A549 (cell line): ENCODE measurements around the gene MED16.

Experiments used
- BCL3 ChIP-seq: fragments of >200 bp; sonication (Bioruptor Twin); formaldehyde crosslinking; IDR thresholded peaks from 3 replicates; pipeline ENCODE4 v1.6.1; 2016
- BHLHE40 ChIP-seq: IDR thresholded peaks from 2 replicates; pipeline ENCODE4 v1.6.1; 2012; ENCODE audit warnings: low read depth, low read length, inconsistent platforms
- CHD2 ChIP-seq: fragments of 150-350 bp; IDR thresholded peaks from 2 replicates; pipeline ENCODE4 v1.6.1; 2014; ENCODE audit warnings: low read length; ENCODE audit not compliant: partially characterized antibody
- FOSL2 ChIP-seq, 2 experiments: fragments of 450-650 bp in 1 of 2; fragments of >200 bp in 1 of 2; sonication (Bioruptor Twin) in 1 of 2; formaldehyde crosslinking; IDR thresholded peaks; 2 replicates each; pipeline versions ENCODE4 v1.5.0 to v1.6.1; 2016 to 2020; ENCODE audit warnings: mild to moderate bottlenecking in 1 of 2, moderate library complexity in 1 of 2
- MAFK ChIP-seq: fragments of 450-650 bp; IDR thresholded peaks from 2 replicates; pipeline ENCODE4 v1.6.1; 2014; ENCODE audit not compliant: partially characterized antibody
- POLR2A ChIP-seq: IDR thresholded peaks from 2 replicates; pipeline ENCODE4 v1.6.1; 2012; ENCODE audit warnings: mild to moderate bottlenecking, low read length
- POLR2AphosphoS2 ChIP-seq: conservative IDR thresholded peaks from 2 replicates; pipeline ENCODE4 v1.6.1; 2012; ENCODE audit warnings: low read length, improper control_type of control experiment, inconsistent platforms
- RNF2 ChIP-seq: fragments of 200-600 bp; sonication (generic); IDR thresholded peaks from 2 replicates; pipeline ENCODE4 v1.6.1; 2016; ENCODE audit warnings: low read depth, mild to moderate bottlenecking, antibody characterized with exemption, moderate library complexity, borderline replicate concordance
- ZFP36 ChIP-seq: fragments of 450-650 bp; IDR thresholded peaks from 2 replicates; pipeline ENCODE4 v1.6.1; 2014; ENCODE audit warnings: borderline replicate concordance; ENCODE audit not compliant: partially characterized antibody
- TF ChIP-seq, protein P1 (sequence below): fragments of >200 bp; sonication (Bioruptor Twin); formaldehyde crosslinking; IDR thresholded peaks from 3 replicates; pipeline ENCODE4 v1.5.1; 2016
- TF ChIP-seq, protein P2 (sequence below): IDR thresholded peaks from 2 replicates; pipeline ENCODE4 v1.6.1; 2012
- TF ChIP-seq, protein P3 (sequence below): fragments of 200-600 bp; sonication (generic); IDR thresholded peaks from 2 replicates; pipeline ENCODE4 v1.6.1; 2016; ENCODE audit warnings: antibody characterized with exemption, mild to moderate bottlenecking, moderate library complexity
- TF ChIP-seq, protein P4 (sequence below): fragments of 250-450 bp; sonication (Bioruptor Pico); IDR thresholded peaks from 2 replicates; pipeline ENCODE4 v1.5.0; 2021; ENCODE audit warnings: mild to moderate bottlenecking, moderate library complexity, borderline replicate concordance
- TF ChIP-seq, protein P5 (sequence below): fragments of 150-350 bp; IDR thresholded peaks from 2 replicates; pipeline ENCODE4 v1.6.1; 2014; ENCODE audit warnings: low read depth, mild to moderate bottlenecking, low read length

- TF ChIP-seq, protein P1, sequence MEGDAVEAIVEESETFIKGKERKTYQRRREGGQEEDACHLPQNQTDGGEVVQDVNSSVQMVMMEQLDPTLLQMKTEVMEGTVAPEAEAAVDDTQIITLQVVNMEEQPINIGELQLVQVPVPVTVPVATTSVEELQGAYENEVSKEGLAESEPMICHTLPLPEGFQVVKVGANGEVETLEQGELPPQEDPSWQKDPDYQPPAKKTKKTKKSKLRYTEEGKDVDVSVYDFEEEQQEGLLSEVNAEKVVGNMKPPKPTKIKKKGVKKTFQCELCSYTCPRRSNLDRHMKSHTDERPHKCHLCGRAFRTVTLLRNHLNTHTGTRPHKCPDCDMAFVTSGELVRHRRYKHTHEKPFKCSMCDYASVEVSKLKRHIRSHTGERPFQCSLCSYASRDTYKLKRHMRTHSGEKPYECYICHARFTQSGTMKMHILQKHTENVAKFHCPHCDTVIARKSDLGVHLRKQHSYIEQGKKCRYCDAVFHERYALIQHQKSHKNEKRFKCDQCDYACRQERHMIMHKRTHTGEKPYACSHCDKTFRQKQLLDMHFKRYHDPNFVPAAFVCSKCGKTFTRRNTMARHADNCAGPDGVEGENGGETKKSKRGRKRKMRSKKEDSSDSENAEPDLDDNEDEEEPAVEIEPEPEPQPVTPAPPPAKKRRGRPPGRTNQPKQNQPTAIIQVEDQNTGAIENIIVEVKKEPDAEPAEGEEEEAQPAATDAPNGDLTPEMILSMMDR: peak; percentile 66
- TF ChIP-seq RNF2 (no peak), CHD2 (no peak), POLR2AphosphoS2 (no peak), POLR2A (no peak), ZFP36 (peak; percentile 94), BHLHE40 (no peak), MAFK (no peak), BCL3 (no peak), FOSL2 (IDR thresholded peaks at IDR 0.05) (no peak), FOSL2 (CRISPR knock-in tag; IDR thresholded peaks at IDR 0.05) (no peak)
- TF ChIP-seq, protein P2, sequence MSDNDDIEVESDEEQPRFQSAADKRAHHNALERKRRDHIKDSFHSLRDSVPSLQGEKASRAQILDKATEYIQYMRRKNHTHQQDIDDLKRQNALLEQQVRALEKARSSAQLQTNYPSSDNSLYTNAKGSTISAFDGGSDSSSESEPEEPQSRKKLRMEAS: peak; percentile 55; the same call in 1 of the 2 replicates
- TF ChIP-seq, protein P3, sequence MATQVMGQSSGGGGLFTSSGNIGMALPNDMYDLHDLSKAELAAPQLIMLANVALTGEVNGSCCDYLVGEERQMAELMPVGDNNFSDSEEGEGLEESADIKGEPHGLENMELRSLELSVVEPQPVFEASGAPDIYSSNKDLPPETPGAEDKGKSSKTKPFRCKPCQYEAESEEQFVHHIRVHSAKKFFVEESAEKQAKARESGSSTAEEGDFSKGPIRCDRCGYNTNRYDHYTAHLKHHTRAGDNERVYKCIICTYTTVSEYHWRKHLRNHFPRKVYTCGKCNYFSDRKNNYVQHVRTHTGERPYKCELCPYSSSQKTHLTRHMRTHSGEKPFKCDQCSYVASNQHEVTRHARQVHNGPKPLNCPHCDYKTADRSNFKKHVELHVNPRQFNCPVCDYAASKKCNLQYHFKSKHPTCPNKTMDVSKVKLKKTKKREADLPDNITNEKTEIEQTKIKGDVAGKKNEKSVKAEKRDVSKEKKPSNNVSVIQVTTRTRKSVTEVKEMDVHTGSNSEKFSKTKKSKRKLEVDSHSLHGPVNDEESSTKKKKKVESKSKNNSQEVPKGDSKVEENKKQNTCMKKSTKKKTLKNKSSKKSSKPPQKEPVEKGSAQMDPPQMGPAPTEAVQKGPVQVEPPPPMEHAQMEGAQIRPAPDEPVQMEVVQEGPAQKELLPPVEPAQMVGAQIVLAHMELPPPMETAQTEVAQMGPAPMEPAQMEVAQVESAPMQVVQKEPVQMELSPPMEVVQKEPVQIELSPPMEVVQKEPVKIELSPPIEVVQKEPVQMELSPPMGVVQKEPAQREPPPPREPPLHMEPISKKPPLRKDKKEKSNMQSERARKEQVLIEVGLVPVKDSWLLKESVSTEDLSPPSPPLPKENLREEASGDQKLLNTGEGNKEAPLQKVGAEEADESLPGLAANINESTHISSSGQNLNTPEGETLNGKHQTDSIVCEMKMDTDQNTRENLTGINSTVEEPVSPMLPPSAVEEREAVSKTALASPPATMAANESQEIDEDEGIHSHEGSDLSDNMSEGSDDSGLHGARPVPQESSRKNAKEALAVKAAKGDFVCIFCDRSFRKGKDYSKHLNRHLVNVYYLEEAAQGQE: no peak
- TF ChIP-seq, protein P4, sequence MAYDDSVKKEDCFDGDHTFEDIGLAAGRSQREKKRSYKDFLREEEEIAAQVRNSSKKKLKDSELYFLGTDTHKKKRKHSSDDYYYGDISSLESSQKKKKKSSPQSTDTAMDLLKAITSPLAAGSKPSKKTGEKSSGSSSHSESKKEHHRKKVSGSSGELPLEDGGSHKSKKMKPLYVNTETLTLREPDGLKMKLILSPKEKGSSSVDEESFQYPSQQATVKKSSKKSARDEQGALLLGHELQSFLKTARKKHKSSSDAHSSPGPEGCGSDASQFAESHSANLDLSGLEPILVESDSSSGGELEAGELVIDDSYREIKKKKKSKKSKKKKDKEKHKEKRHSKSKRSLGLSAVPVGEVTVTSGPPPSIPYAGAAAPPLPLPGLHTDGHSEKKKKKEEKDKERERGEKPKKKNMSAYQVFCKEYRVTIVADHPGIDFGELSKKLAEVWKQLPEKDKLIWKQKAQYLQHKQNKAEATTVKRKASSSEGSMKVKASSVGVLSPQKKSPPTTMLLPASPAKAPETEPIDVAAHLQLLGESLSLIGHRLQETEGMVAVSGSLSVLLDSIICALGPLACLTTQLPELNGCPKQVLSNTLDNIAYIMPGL (CRISPR knock-in tag): no peak
- TF ChIP-seq, protein P5, sequence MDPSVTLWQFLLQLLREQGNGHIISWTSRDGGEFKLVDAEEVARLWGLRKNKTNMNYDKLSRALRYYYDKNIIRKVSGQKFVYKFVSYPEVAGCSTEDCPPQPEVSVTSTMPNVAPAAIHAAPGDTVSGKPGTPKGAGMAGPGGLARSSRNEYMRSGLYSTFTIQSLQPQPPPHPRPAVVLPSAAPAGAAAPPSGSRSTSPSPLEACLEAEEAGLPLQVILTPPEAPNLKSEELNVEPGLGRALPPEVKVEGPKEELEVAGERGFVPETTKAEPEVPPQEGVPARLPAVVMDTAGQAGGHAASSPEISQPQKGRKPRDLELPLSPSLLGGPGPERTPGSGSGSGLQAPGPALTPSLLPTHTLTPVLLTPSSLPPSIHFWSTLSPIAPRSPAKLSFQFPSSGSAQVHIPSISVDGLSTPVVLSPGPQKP: no peak
Measured at GRCh38 chr19:917323-918151, 24.6 kb upstream of the MED16 start, which contains the start of gene KISS1R.
